Brain microvascular endothelial cell (primary cell): ENCODE results near the gene SGPP1.

Experiments
- DNase-seq: peaks from one replicate; pipeline ENCODE4 v3.0.0-alpha.2; 2020
- H3K27ac ChIP-seq: fragments of 250-450 bp; sonication (Bioruptor Pico); 2 replicates; pipeline ENCODE4 v1.5.1; 2020; ENCODE audit warnings: mild to moderate bottlenecking, moderate library complexity
- H3K27me3 ChIP-seq: fragments of 250-450 bp; sonication (Bioruptor Pico); replicated peaks from 2 replicates; pipeline ENCODE4 v1.5.1; 2020; ENCODE audit warnings: mild to moderate bottlenecking
- H3K36me3 ChIP-seq: fragments of 250-450 bp; sonication (Bioruptor Pico); replicated peaks from 2 replicates; pipeline ENCODE4 v1.5.1; 2020; ENCODE audit warnings: mild to moderate bottlenecking
- H3K4me3 ChIP-seq: 2 replicates; pipeline ENCODE4 v1.5.1; 2011; ENCODE audit warnings: low read depth, mild to moderate bottlenecking, control low read depth, low read length, moderate library complexity
- CTCF ChIP-seq: IDR thresholded peaks from 2 replicates; pipeline ENCODE4 v1.5.1; 2011; ENCODE audit warnings: low read depth, mild to moderate bottlenecking, moderate library complexity, low read length, control low read depth, inconsistent platforms; ENCODE audit errors: missing control alignments
- in situ Hi-C: cut with HindIII; loops from 2 replicates; pipeline ENCODE4 v1.10.0; 2017; ENCODE audit warnings: low sequenced_read_pairs, low pct_ligation_motif_present

SGPP1 gene

GRCh38 chr14:63677891-63678379 lies 49.9 kb downstream of the SGPP1 start:
- no peak overlapping the region for H3K4me3 ChIP-seq
- H3K27ac ChIP-seq, result no peak overlapping the region
- no peaks in the 10 kb centered on the region for H3K27me3 ChIP-seq
- peak; percentile 24 for DNase-seq
- no peaks in the 10 kb centered on the region for H3K36me3 ChIP-seq
- in situ Hi-C loops, result no loop called here
- TF ChIP-seq CTCF, result no peak

GRCh38 chr14:63676615-63677014 lies 51.2 kb downstream of the SGPP1 start:
- no peak for DNase-seq
- in situ Hi-C loops, result no loop called here
- H3K27ac ChIP-seq, result no peak overlapping the region
- TF ChIP-seq CTCF, result no peak
- no peak overlapping the region for H3K4me3 ChIP-seq
- no peaks in the 10 kb centered on the region for H3K27me3 ChIP-seq
- no peaks in the 10 kb centered on the region for H3K36me3 ChIP-seq

- in situ Hi-C loops, result no loop called here
- no peak for DNase-seq
- Histone ChIP-seq H3K4me3 (no peak overlapping the region), H3K27ac (no peak overlapping the region), H3K36me3 (no peaks in the 10 kb centered on the region), H3K27me3 (no peaks in the 10 kb centered on the region)
- TF ChIP-seq CTCF, result no peak
These were observed 53.9 kb downstream of the SGPP1 start for GRCh38 chr14:63673886-63674497.

GRCh38 chr14:63673255-63673654 lies 54.6 kb downstream of the SGPP1 start:
- in situ Hi-C loops, result no loop called here
- H3K36me3 ChIP-seq, result no peaks in the 10 kb centered on the region

GRCh38 chr14:63672417-63673180 lies 55.3 kb downstream of the SGPP1 start:
- DNase-seq, result no peak
- TF ChIP-seq CTCF, result no peak
- H3K27ac ChIP-seq, result no peak overlapping the region
- H3K36me3 ChIP-seq, result no peaks in the 10 kb centered on the region
- H3K27me3 ChIP-seq, result no peaks in the 10 kb centered on the region
- in situ Hi-C loops, result no loop called here
- no peak overlapping the region for H3K4me3 ChIP-seq

More at GRCh38 chr14:63673255-63673654, 54.6 kb downstream of the SGPP1 start:
- H3K27me3 ChIP-seq, result no peaks in the 10 kb centered on the region
- DNase-seq, result no peak
- TF ChIP-seq CTCF, result no peak
- no peak overlapping the region for H3K27ac ChIP-seq
- H3K4me3 ChIP-seq, result no peak overlapping the region
